SK-N-SH (cell line): Measurements from ENCODE around the gene OGA.

Experiments
- EZH2phosphoT487 ChIP-seq: fragments of 200-600 bp; sonication (generic); IDR thresholded peaks from 2 replicates; pipeline ENCODE4 v1.6.1; 2017; ENCODE audit warnings: low read depth, mixed run types, mild to moderate bottlenecking, antibody characterized with exemption, moderate library complexity, borderline replicate concordance
- FOXJ3 ChIP-seq: sonication (generic); formaldehyde crosslinking; IDR thresholded peaks from 2 replicates; pipeline ENCODE4 v1.5.1; 2020; ENCODE audit warnings: mild to moderate bottlenecking, missing genetic modification reagents
- MEF2A ChIP-seq: IDR thresholded peaks from 2 replicates; pipeline ENCODE4 v1.4.0; 2012; ENCODE audit warnings: low read depth, borderline replicate concordance
- NFIC ChIP-seq: IDR thresholded peaks from 2 replicates; pipeline ENCODE4 v1.4.0; 2012; ENCODE audit warnings: borderline replicate concordance
- SIN3A ChIP-seq: IDR thresholded peaks from 2 replicates; pipeline ENCODE4 v1.6.1; 2012; ENCODE audit warnings: low read depth, mild to moderate bottlenecking, low read length, moderate library complexity, borderline replicate concordance
- TF ChIP-seq, protein P1 (sequence below): fragments of 200-600 bp; sonication (generic); IDR thresholded peaks from 2 replicates; pipeline ENCODE4 v1.6.1; 2017; ENCODE audit warnings: antibody characterized with exemption, mild to moderate bottlenecking, moderate library complexity
- TF ChIP-seq, protein P2 (sequence below): fragments of 150-350 bp; IDR thresholded peaks from 2 replicates; pipeline ENCODE4 v1.6.1; 2016; ENCODE audit warnings: mild to moderate bottlenecking, low read depth, low read length

DNA sequence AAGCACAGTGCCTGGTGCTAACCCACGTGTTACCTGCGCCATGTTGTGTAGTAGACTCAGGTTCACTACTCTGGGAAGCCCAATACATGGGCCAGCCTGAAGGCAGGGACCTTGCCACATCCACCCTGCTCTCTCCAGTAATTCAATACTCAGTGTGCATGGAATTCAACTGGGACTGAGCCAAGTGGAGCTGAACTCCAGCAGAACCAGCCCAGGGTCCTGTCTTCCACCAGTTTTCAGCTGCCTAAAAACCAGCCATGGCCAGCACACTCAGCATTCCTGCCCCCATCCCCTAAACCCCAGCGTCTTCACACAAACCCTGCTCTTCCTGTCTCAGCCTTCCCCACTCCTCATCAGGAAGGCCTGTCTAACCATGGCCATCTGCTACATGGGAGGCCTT, 57.7 kb downstream of the OGA start:
- TF ChIP-seq, protein P1, sequence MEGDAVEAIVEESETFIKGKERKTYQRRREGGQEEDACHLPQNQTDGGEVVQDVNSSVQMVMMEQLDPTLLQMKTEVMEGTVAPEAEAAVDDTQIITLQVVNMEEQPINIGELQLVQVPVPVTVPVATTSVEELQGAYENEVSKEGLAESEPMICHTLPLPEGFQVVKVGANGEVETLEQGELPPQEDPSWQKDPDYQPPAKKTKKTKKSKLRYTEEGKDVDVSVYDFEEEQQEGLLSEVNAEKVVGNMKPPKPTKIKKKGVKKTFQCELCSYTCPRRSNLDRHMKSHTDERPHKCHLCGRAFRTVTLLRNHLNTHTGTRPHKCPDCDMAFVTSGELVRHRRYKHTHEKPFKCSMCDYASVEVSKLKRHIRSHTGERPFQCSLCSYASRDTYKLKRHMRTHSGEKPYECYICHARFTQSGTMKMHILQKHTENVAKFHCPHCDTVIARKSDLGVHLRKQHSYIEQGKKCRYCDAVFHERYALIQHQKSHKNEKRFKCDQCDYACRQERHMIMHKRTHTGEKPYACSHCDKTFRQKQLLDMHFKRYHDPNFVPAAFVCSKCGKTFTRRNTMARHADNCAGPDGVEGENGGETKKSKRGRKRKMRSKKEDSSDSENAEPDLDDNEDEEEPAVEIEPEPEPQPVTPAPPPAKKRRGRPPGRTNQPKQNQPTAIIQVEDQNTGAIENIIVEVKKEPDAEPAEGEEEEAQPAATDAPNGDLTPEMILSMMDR, result no peak
- TF ChIP-seq MEF2A (no peak), SIN3A (no peak), FOXJ3 (CRISPR knock-in tag) (no peak), EZH2phosphoT487 (no peak), NFIC (no peak)
- TF ChIP-seq, protein P2, sequence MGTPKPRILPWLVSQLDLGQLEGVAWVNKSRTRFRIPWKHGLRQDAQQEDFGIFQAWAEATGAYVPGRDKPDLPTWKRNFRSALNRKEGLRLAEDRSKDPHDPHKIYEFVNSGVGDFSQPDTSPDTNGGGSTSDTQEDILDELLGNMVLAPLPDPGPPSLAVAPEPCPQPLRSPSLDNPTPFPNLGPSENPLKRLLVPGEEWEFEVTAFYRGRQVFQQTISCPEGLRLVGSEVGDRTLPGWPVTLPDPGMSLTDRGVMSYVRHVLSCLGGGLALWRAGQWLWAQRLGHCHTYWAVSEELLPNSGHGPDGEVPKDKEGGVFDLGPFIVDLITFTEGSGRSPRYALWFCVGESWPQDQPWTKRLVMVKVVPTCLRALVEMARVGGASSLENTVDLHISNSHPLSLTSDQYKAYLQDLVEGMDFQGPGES, result no peak
